ENCODE data around the gene CRLF3.
"Not testable (repeated sequence)": the region's sequence is repeated elsewhere in the genome, so short reads cannot be mapped to it uniquely, and the experiment has no call there.

The CRLF3 gene

GRCh38 chr17:30824356-30825145, at the start of gene CRLF3:
Gene CRLF3 (minus strand): TSS chr17:30824692. CDS start chr17:30824651, 41 bp downstream.
- peak; percentile 94 for DNase-seq

GRCh38 chr17:30869005-30869404, 44.5 kb upstream of the CRLF3 start:
- no peak for DNase-seq

GRCh38 chr17:30864636-30865035, 40.1 kb upstream of the CRLF3 start:
- DNase-seq, result no peak

GRCh38 chr17:30858556-30859250, 34.2 kb upstream of the CRLF3 start:
- no peak for DNase-seq

GRCh38 chr17:30854146-30854545, 29.7 kb upstream of the CRLF3 start:
- no peak for DNase-seq

GRCh38 chr17:30848021-30848420, 23.5 kb upstream of the CRLF3 start:
- no peak for DNase-seq

GRCh38 chr17:30840771-30841170, 16.3 kb upstream of the CRLF3 start:
- DNase-seq, result no peak

GRCh38 chr17:30838202-30838807, 13.8 kb upstream of the CRLF3 start:
- no peak for DNase-seq

- no peak for DNase-seq
Observed at GRCh38 chr17:30832438-30833124, 8.1 kb upstream of the CRLF3 start.

GRCh38 chr17:30831663-30832437, 7.4 kb upstream of the CRLF3 start, which contains the start of gene ATAD5:
Gene ATAD5 (plus strand): TSS chr17:30831966. CDS start chr17:30832348, 382 bp downstream.
- peak; percentile 95 for DNase-seq

- no peak for DNase-seq
Observed at GRCh38 chr17:30831257-30831656, 6.8 kb upstream of the CRLF3 start.

- no peak for DNase-seq
Observed at GRCh38 chr17:30829022-30829421, 4.5 kb upstream of the CRLF3 start.

- no peak for DNase-seq
Observed at GRCh38 chr17:30827082-30827481, 2.6 kb upstream of the CRLF3 start.

- DNase-seq, result no peak
Observed at GRCh38 chr17:30824002-30824355, 513 bp downstream of the CRLF3 start.

GRCh38 chr17:30823421-30823820, 1.1 kb downstream of the CRLF3 start:
- no peak for DNase-seq

GRCh38 chr17:30822919-30823318, 1.6 kb downstream of the CRLF3 start:
- not testable (repeated sequence) for DNase-seq

GRCh38 chr17:30821871-30822723, 2.4 kb downstream of the CRLF3 start:
- DNase-seq, result no peak

GRCh38 chr17:30819971-30820705, 4.4 kb downstream of the CRLF3 start:
- no peak for DNase-seq

- DNase-seq, result no peak
Observed at GRCh38 chr17:30816165-30816564, 8.3 kb downstream of the CRLF3 start.

- not testable (repeated sequence) for DNase-seq
Observed at GRCh38 chr17:30814860-30815259, 9.6 kb downstream of the CRLF3 start.

- not testable (repeated sequence) for DNase-seq
Observed at GRCh38 chr17:30814236-30814635, 10.3 kb downstream of the CRLF3 start.
